WTC11 (cell line): Measurements from ENCODE around the gene OPN5. TPM values are rescaled to one million over a fixed set of nuclear protein-coding genes. Genes with fewer than 3 reads are reported as not detected.

Experiments
- ATAC-seq: fragments of 200-7000 bp; cut with Tn5 transposase; 2 replicates; pipeline ENCODE4 v1.10.0; 2021; ENCODE audit warnings: mild to moderate bottlenecking, moderate library complexity
- CTCF ChIA-PET: fragments of 300-600 bp; sonication (Branson Sonifier 250); formaldehyde crosslinking; loops from one replicate; lab custom pipeline; 2021; ENCODE audit warnings: antibody characterized with exemption; lab: Charles Lee
- POLR2A ChIA-PET: fragments of 350-600 bp; sonication (Branson Sonifier 250); formaldehyde crosslinking; loops from one replicate; lab custom pipeline; 2021; ENCODE audit warnings: antibody characterized with exemption; lab: Charles Lee
- DNase-seq: peaks from one replicate; pipeline ENCODE4 v3.0.0; 2021; ENCODE audit warnings: low spot score
- H3K27ac Mint-ChIP-seq: 2 replicates; pipeline ENCODE4 v1.8.0; 2021; ENCODE audit warnings: mixed read lengths
- H3K27me3 Mint-ChIP-seq: 2 replicates; pipeline ENCODE4 v1.8.0; 2021; ENCODE audit warnings: low read depth, mild to moderate bottlenecking, moderate library complexity, mixed read lengths
- H3K36me3 Mint-ChIP-seq: 2 replicates; pipeline ENCODE4 v1.8.0; 2021; ENCODE audit warnings: mixed read lengths
- H3K4me1 Mint-ChIP-seq: 2 replicates; pipeline ENCODE4 v1.8.0; 2022; ENCODE audit warnings: mixed read lengths
- H3K4me3 Mint-ChIP-seq: 2 replicates; pipeline ENCODE4 v1.8.0; 2021; ENCODE audit warnings: mild to moderate bottlenecking, moderate library complexity, mixed read lengths
- H3K9me3 Mint-ChIP-seq: 2 replicates; pipeline ENCODE4 v1.8.0; 2021; ENCODE audit warnings: mixed read lengths
- CREB1 ChIP-seq: sonication (generic); formaldehyde crosslinking; IDR thresholded peaks from 2 replicates; pipeline ENCODE4 v1.8.0; 2023; ENCODE audit warnings: mild to moderate bottlenecking, missing genetic modification reagents
- ELF4 ChIP-seq: sonication (generic); formaldehyde crosslinking; IDR thresholded peaks from 2 replicates; pipeline ENCODE4 v1.8.1; 2022; ENCODE audit warnings: low read depth, mild to moderate bottlenecking, moderate library complexity, missing genetic modification reagents
- FOXP1 ChIP-seq: sonication (generic); formaldehyde crosslinking; IDR thresholded peaks from 2 replicates; pipeline ENCODE4 v1.8.0; 2022; ENCODE audit warnings: missing genetic modification reagents, mild to moderate bottlenecking, moderate library complexity, borderline replicate concordance
- GABPB1 ChIP-seq: sonication (generic); formaldehyde crosslinking; IDR thresholded peaks from 2 replicates; pipeline ENCODE4 v1.8.1; 2023; ENCODE audit warnings: mild to moderate bottlenecking, missing genetic modification reagents
- NR1H2 ChIP-seq: sonication (generic); formaldehyde crosslinking; IDR thresholded peaks from 2 replicates; pipeline ENCODE4 v1.9.0; 2021; ENCODE audit warnings: mild to moderate bottlenecking, moderate library complexity, missing genetic modification reagents
- RELA ChIP-seq: sonication (generic); formaldehyde crosslinking; IDR thresholded peaks from 2 replicates; pipeline ENCODE4 v1.8.1; 2022; ENCODE audit warnings: missing genetic modification reagents, mild to moderate bottlenecking, borderline replicate concordance
- TEAD1 ChIP-seq: sonication (generic); formaldehyde crosslinking; IDR thresholded peaks from 2 replicates; pipeline ENCODE4 v1.8.0; 2022; ENCODE audit warnings: mild to moderate bottlenecking, missing genetic modification reagents
- ZNF396 ChIP-seq: fragments of 250-450 bp; sonication (Bioruptor Pico); IDR thresholded peaks from 2 replicates; pipeline ENCODE4 v1.8.0; 2021; ENCODE audit warnings: mild to moderate bottlenecking, moderate library complexity, borderline replicate concordance
- total RNA-seq: library from RNA; stranded (reverse); gene quantifications from 3 replicates; pipeline ENCODE4 v1.2.3, GENCODE V29; 2021
- TF ChIP-seq, protein P1 (sequence below): fragments of 250-450 bp; sonication (Bioruptor Pico); conservative IDR thresholded peaks from 2 replicates; pipeline ENCODE4 v1.9.0; 2021; ENCODE audit warnings: mild to moderate bottlenecking
- TF ChIP-seq, protein P2 (sequence below): sonication (generic); formaldehyde crosslinking; IDR thresholded peaks from 2 replicates; pipeline ENCODE4 v1.8.1; 2022; ENCODE audit warnings: mild to moderate bottlenecking, moderate library complexity, missing genetic modification reagents
- TF ChIP-seq, protein P3 (sequence below): sonication (generic); formaldehyde crosslinking; IDR thresholded peaks from 2 replicates; pipeline ENCODE4 v1.8.1; 2023; ENCODE audit warnings: mild to moderate bottlenecking, missing genetic modification reagents, borderline replicate concordance
- TF ChIP-seq, protein P4 (sequence below): sonication (generic); formaldehyde crosslinking; IDR thresholded peaks from 2 replicates; pipeline ENCODE4 v1.8.0; 2022; ENCODE audit warnings: mild to moderate bottlenecking, missing genetic modification reagents
- TF ChIP-seq, protein P5 (sequence below): sonication (generic); formaldehyde crosslinking; IDR thresholded peaks from 2 replicates; pipeline ENCODE4 v1.8.0; 2023; ENCODE audit warnings: mild to moderate bottlenecking, missing genetic modification reagents
- TF ChIP-seq, protein P6 (sequence below): sonication (generic); formaldehyde crosslinking; IDR thresholded peaks from 2 replicates; pipeline ENCODE4 v1.8.1; 2022; ENCODE audit warnings: missing genetic modification reagents, borderline replicate concordance

Gene OPN5
- total RNA-seq, 1 experiment from 2014 or later: not detected

DNA sequence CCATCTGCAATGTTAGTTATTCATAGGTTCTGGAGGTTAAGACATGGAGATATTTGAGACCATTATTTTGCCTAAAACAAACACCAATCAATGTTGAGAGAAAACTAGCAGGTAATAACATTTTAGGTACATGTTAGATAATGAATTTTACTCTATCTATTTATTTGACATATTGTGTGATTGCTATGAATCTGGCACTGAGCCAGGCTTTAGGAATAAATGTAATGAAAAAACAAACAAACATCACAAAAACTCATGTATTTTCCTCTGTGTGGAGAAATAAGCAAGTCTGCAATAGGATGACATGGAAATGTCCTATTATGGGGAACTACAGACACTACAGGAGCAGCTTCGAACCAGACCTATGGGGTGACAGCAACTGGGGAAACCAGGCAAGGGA is 57.8 kb downstream of the OPN5 start (continued):
- TF ChIP-seq, protein P1, sequence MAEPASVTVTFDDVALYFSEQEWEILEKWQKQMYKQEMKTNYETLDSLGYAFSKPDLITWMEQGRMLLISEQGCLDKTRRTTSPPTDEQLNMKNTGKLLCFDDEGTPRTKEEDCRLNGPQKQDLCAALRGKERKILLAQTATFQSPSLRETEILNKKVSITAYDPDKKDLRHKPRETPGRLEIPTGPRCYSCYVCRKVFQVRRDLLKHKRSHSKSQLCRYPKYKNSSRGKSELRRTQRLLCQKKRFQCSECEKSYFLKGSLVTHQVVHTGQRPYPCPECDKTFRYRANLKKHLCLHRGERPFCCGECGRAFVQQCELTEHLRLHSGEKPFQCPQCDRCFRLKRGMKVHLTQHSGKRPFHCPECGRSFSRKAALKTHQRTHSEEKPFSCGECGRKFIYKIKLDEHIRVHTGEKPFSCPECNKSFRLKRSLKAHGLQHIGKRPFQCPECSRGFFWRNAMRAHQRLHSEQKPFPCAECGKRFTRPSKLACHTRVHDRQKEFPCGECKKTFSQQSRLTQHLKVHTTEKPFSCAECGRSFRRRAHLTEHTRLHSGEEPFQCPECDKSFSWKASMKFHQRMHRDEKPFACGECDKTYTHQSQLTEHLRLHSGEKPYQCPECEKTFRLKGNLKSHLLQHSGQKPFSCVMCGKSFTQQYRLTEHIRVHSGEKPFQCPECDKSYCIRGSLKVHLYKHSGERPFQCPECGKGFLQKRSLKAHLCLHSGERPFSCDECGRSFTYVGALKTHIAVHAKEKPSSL (CRISPR knock-in tag): no peak
- TF ChIP-seq, protein P2, sequence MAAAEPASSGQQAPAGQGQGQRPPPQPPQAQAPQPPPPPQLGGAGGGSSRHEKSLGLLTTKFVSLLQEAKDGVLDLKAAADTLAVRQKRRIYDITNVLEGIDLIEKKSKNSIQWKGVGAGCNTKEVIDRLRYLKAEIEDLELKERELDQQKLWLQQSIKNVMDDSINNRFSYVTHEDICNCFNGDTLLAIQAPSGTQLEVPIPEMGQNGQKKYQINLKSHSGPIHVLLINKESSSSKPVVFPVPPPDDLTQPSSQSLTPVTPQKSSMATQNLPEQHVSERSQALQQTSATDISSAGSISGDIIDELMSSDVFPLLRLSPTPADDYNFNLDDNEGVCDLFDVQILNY (CRISPR knock-in tag): no peak

DNA sequence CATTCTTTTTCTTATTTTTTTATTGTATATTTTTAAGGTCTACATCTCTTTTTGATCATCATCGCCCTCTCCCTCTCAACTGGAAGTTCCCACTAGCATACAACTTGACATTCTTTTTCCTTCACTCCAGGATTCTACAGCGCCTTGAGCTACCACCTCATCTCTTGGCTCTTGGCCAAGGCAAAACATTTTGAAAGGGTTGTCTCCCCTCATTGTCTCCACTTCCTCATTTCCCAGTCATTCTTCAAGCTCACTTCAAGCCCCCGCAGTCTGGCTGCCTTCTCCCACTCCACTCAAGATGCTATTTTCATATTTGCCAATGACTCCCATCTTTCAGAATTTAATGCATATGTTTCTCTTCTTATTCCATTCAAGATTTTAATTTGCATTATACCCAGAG is 63.0 kb downstream of the OPN5 start:
- POLR2A ChIA-PET: no interaction called here
- H3K4me3 Mint-ChIP-seq: no peak overlapping the region
- no peak for ATAC-seq

DNA sequence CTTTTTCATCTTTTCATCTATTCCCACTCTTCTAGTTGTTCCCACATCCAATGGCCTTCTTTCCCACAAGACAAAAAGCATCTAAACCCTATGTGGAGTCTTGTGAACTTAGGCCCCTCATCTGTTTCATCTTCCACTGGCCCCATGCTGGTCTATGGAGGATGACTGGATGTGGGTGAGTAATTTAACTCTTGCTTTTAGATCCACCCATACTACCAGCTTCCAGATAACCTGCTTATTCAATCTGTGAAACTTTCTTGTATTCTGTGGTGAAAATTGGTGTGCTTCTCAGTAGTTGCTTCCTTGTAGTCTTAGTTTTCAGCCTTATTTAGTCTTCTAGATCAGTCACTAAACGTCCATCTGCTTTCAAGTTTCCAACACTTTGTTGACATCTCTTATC is 64.9 kb downstream of the OPN5 start:
- H3K27me3 Mint-ChIP-seq: no peaks in the 10 kb centered on the region
- DNase-seq (no peak), ATAC-seq (no peak)
- 0 out of 2 replicates have a peak, but pooled peaks cover 2% of the 10 kb centered on the region for H3K4me1 Mint-ChIP-seq
- CTCF ChIA-PET: no interaction called here
- H3K27ac Mint-ChIP-seq: no peak overlapping the region
- H3K36me3 Mint-ChIP-seq: no peaks in the 10 kb centered on the region
- no peaks in the 10 kb centered on the region for H3K9me3 Mint-ChIP-seq
- POLR2A ChIA-PET: no interaction called here
- TF ChIP-seq ZNF396 (CRISPR knock-in tag): no peak
- TF ChIP-seq, protein P3, sequence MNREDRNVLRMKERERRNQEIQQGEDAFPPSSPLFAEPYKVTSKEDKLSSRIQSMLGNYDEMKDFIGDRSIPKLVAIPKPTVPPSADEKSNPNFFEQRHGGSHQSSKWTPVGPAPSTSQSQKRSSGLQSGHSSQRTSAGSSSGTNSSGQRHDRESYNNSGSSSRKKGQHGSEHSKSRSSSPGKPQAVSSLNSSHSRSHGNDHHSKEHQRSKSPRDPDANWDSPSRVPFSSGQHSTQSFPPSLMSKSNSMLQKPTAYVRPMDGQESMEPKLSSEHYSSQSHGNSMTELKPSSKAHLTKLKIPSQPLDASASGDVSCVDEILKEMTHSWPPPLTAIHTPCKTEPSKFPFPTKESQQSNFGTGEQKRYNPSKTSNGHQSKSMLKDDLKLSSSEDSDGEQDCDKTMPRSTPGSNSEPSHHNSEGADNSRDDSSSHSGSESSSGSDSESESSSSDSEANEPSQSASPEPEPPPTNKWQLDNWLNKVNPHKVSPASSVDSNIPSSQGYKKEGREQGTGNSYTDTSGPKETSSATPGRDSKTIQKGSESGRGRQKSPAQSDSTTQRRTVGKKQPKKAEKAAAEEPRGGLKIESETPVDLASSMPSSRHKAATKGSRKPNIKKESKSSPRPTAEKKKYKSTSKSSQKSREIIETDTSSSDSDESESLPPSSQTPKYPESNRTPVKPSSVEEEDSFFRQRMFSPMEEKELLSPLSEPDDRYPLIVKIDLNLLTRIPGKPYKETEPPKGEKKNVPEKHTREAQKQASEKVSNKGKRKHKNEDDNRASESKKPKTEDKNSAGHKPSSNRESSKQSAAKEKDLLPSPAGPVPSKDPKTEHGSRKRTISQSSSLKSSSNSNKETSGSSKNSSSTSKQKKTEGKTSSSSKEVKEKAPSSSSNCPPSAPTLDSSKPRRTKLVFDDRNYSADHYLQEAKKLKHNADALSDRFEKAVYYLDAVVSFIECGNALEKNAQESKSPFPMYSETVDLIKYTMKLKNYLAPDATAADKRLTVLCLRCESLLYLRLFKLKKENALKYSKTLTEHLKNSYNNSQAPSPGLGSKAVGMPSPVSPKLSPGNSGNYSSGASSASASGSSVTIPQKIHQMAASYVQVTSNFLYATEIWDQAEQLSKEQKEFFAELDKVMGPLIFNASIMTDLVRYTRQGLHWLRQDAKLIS (CRISPR knock-in tag): no peak
- TF ChIP-seq ELF4: no peak
- TF ChIP-seq, protein P4, sequence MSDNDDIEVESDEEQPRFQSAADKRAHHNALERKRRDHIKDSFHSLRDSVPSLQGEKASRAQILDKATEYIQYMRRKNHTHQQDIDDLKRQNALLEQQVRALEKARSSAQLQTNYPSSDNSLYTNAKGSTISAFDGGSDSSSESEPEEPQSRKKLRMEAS (CRISPR knock-in tag): no peak
- TF ChIP-seq GABPB1 (CRISPR knock-in tag): no peak
- TF ChIP-seq NR1H2 (CRISPR knock-in tag): no peak
- TF ChIP-seq FOXP1 (CRISPR knock-in tag): no peak
- no peak for TF ChIP-seq TEAD1
- TF ChIP-seq, protein P5, sequence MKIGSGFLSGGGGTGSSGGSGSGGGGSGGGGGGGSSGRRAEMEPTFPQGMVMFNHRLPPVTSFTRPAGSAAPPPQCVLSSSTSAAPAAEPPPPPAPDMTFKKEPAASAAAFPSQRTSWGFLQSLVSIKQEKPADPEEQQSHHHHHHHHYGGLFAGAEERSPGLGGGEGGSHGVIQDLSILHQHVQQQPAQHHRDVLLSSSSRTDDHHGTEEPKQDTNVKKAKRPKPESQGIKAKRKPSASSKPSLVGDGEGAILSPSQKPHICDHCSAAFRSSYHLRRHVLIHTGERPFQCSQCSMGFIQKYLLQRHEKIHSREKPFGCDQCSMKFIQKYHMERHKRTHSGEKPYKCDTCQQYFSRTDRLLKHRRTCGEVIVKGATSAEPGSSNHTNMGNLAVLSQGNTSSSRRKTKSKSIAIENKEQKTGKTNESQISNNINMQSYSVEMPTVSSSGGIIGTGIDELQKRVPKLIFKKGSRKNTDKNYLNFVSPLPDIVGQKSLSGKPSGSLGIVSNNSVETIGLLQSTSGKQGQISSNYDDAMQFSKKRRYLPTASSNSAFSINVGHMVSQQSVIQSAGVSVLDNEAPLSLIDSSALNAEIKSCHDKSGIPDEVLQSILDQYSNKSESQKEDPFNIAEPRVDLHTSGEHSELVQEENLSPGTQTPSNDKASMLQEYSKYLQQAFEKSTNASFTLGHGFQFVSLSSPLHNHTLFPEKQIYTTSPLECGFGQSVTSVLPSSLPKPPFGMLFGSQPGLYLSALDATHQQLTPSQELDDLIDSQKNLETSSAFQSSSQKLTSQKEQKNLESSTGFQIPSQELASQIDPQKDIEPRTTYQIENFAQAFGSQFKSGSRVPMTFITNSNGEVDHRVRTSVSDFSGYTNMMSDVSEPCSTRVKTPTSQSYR: no peak
- TF ChIP-seq, all 79 proteins: peak for 0
- H3K4me3 Mint-ChIP-seq: no peak overlapping the region

More for the DNA sequence above, 63.0 kb downstream of the OPN5 start:
- H3K27ac Mint-ChIP-seq: no peak overlapping the region
- TF ChIP-seq RELA (CRISPR knock-in tag) (no peak), CREB1 (no peak)
- TF ChIP-seq, protein P6, sequence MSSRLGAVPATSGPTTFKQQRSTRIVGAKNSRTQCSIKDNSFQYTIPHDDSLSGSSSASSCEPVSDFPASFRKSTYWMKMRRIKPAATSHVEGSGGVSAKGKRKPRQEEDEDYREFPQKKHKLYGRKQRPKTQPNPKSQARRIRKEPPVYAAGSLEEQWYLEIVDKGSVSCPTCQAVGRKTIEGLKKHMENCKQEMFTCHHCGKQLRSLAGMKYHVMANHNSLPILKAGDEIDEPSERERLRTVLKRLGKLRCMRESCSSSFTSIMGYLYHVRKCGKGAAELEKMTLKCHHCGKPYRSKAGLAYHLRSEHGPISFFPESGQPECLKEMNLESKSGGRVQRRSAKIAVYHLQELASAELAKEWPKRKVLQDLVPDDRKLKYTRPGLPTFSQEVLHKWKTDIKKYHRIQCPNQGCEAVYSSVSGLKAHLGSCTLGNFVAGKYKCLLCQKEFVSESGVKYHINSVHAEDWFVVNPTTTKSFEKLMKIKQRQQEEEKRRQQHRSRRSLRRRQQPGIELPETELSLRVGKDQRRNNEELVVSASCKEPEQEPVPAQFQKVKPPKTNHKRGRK (CRISPR knock-in tag): no peak
- H3K27me3 Mint-ChIP-seq: no peaks in the 10 kb centered on the region
- H3K36me3 Mint-ChIP-seq: no peaks in the 10 kb centered on the region
- no peak for DNase-seq
- no peaks in the 10 kb centered on the region for H3K9me3 Mint-ChIP-seq
- H3K4me1 Mint-ChIP-seq: no peaks in the 10 kb centered on the region
- CTCF ChIA-PET: no interaction called here
